AG04450 (cell line): ENCODE results near the gene NMT1. TPM values are rescaled to one million over a fixed set of nuclear protein-coding genes. Genes with fewer than 3 reads are reported as not detected.

ENCODE experiments used
- CTCF ChIA-PET: fragments of 300-600, 350-600 bp; formaldehyde crosslinking; extraction: SDS; loops from one replicate; lab custom pipeline; 2022; ENCODE audit warnings: antibody characterized with exemption, inconsistent platforms; lab: Charles Lee
- POLR2A ChIA-PET: fragments of 350-600 bp; formaldehyde crosslinking; extraction: SDS; loops from one replicate; lab custom pipeline; 2021; ENCODE audit warnings: antibody characterized with exemption, inconsistent platforms; lab: Yijun Ruan, JAX
- DNase-seq: peaks from one replicate; pipeline ENCODE4 v3.0.0-alpha.2; 2011; ENCODE audit warnings: low read depth, low spot score
- H3K27ac ChIP-seq: one replicate; pipeline ENCODE4 v1.5.1; 2012; ENCODE audit warnings: low read depth, low read length, control low read depth
- H3K27me3 ChIP-seq: one replicate; pipeline ENCODE4 v1.6.0; 2012; ENCODE audit warnings: low read length; ENCODE audit not compliant: control insufficient read depth, insufficient read depth
- H3K4me3 ChIP-seq: 2 replicates; pipeline ENCODE4 v1.5.1; 2011; ENCODE audit warnings: mild to moderate bottlenecking, low read depth, low read length, control low read depth
- H3K9me3 ChIP-seq: 2 replicates; pipeline ENCODE4 v1.5.1; 2012; ENCODE audit warnings: low read length; ENCODE audit not compliant: control insufficient read depth, insufficient read depth
- CTCF ChIP-seq: IDR thresholded peaks from 2 replicates; pipeline ENCODE4 v1.5.1; 2011; ENCODE audit warnings: low read depth, low read length, control low read depth, inconsistent platforms
- polyA plus RNA-seq: library from polyadenylated mRNA; depleted of rRNA; stranded (reverse); fragments of >200 nt; gene quantifications from 2 replicates; pipeline ENCODE4 v1.2.3, GENCODE V29; 2011

The NMT1 gene
- polyA plus RNA-seq, 1 experiment, result 63.6 TPM

GRCh38 chr17:45132572-45133463 lies 71.7 kb downstream of the NMT1 start:
- Histone ChIP-seq H3K27me3 (no peaks in the 10 kb centered on the region), H3K4me3 (peak overlapping the region; percentile 80), H3K9me3 (no peaks in the 10 kb centered on the region; the same call in 1 of the 2 replicates), H3K27ac (peak overlapping the region; percentile 93)
- no peak for DNase-seq
- ChIA-PET POLR2A (interaction anchor here (0.7 to 0.9 kb wide), 4 partner anchors 11 to 86 kb away, joined by 3 to 12 read pairs (median 4); partner anchors contain the start of genes HEXIM1 and HEXIM2), CTCF (interaction anchor here (0.5 to 7.0 kb wide), 15 partner anchors 9 to 402 kb away, joined by 3 to 420 read pairs (median 4); partner anchors contain the start of gene HEXIM1)
- TF ChIP-seq CTCF, result peak; percentile 79

GRCh38 chr17:45135192-45135977 lies 74.3 kb downstream of the NMT1 start, which contains the start of gene ACBD4:
ACBD4 (plus strand) TSS chr17:45135687; CDS start chr17:45136145, 458 bp downstream.
- TF ChIP-seq CTCF, result peak; percentile 100
- Histone ChIP-seq H3K4me3 (peak within 1 kb of the TSS; percentile 76), H3K27ac (peak within 1 kb of the TSS; percentile 31), H3K9me3 (no peaks in the 10 kb centered on the region; the same call in 1 of the 2 replicates), H3K27me3 (no peaks in the 10 kb centered on the region)
- peak; percentile 95 for DNase-seq
- POLR2A ChIA-PET, result interaction anchor here (0.5 to 1.9 kb wide), 12 partner anchors 9 to 300 kb away, joined by 4 to 110 read pairs (median 8); partner anchors contain the start of genes HEXIM1 and HEXIM2
- CTCF ChIA-PET, result interaction anchor here (0.5 to 7.0 kb wide), 132 partner anchors 9 to 714 kb away, joined by 3 to 420 read pairs (median 5); partner anchors contain the start of genes DCAKD, EFTUD2, HEXIM1 and HEXIM2

- Histone ChIP-seq H3K9me3 (no peaks in the 10 kb centered on the region; the same call in 1 of the 2 replicates), H3K27me3 (no peaks in the 10 kb centered on the region), H3K27ac (no peak overlapping the region), H3K4me3 (peak overlapping the region; percentile 76)
- no peak for DNase-seq
- ChIA-PET POLR2A (interaction anchor here (0.5 to 1.9 kb wide), 12 partner anchors 8 to 299 kb away, joined by 4 to 110 read pairs (median 8); partner anchors contain the start of genes HEXIM1 and HEXIM2), CTCF (interaction anchor here (0.5 to 7.0 kb wide), 131 partner anchors 8 to 713 kb away, joined by 3 to 420 read pairs (median 5); partner anchors contain the start of genes DCAKD, EFTUD2, HEXIM1 and HEXIM2)
- no peak for TF ChIP-seq CTCF
Observed at GRCh38 chr17:45135978-45136791, 75.1 kb downstream of the NMT1 start.

GRCh38 chr17:45136846-45137560 lies 75.9 kb downstream of the NMT1 start:
- DNase-seq, result no peak
- H3K27me3 ChIP-seq, result no peaks in the 10 kb centered on the region
- H3K27ac ChIP-seq, result no peak overlapping the region
- no peaks in the 10 kb centered on the region; the same call in 1 of the 2 replicates for H3K9me3 ChIP-seq
- TF ChIP-seq CTCF, result no peak
- CTCF ChIA-PET, result interaction anchor here (0.6 to 7.0 kb wide), 4 partner anchors 20 to 94 kb away, joined by 5 to 420 read pairs (median 50); no protein-coding TSS in a partner anchor
- H3K4me3 ChIP-seq, result no peak overlapping the region
- POLR2A ChIA-PET, result interaction anchor here (0.6 to 1.3 kb wide), 2 partner anchors 11 to 49 kb away, joined by 3 to 4 read pairs; partner anchors contain the start of gene HEXIM1
